ENCODE results near the gene TLL2. TPM values are rescaled to one million over a fixed set of nuclear protein-coding genes. Genes with fewer than 3 reads are reported as not detected.

TLL2 gene
- total and polyA plus RNA-seq, 2 donors (not counting 3 experiments of a cell fraction or from before 2014, with no cell fraction given): 0.03 to 0.20 TPM

- Histone ChIP-seq H3K4me1 (ENCODE audit: control insufficient read depth, extremely low read depth, insufficient read depth, low read length) (no peaks in the 10 kb centered on the region), H3K4me2 (ENCODE audit: insufficient read depth, low read length) (no peak overlapping the region), H4K20me1 (replicated peaks; ENCODE audit: control insufficient read depth, extremely low read depth, insufficient read depth, low read length) (no peaks in the 10 kb centered on the region), H3K9me3 (replicated peaks; ENCODE audit: control insufficient read depth, insufficient read depth, low read length) (no peaks in the 10 kb centered on the region), H3K36me3 (ENCODE audit: control insufficient read depth in 2 of 2, extremely low read depth in 1 of 2, insufficient read depth in 2 of 2, low read length in 2 of 2) (no peaks in the 10 kb centered on the region), H3K27me3 (ENCODE audit: control insufficient read depth in 2 of 2, insufficient read depth in 2 of 2, low read length in 2 of 2) (no peaks in the 10 kb centered on the region), H3K4me3 (replicated peaks in 1 of 3; ENCODE audit: insufficient read depth in 1 of 3, low read depth in 1 of 3, low read length in 3 of 3) (no peak overlapping the region), H2AFZ (ENCODE audit: low read depth, low read length) (no peak overlapping the region), H3K9me1 (replicated peaks; ENCODE audit: control insufficient read depth, extremely low read depth, insufficient read depth, low read length) (no peaks in the 10 kb centered on the region), H3K27ac (ENCODE audit: insufficient read depth, low read depth, low read length) (no peak overlapping the region), H3K79me2 (ENCODE audit: control insufficient read depth, insufficient read depth, low read length) (no peaks in the 10 kb centered on the region), H3K9ac (replicated peaks; ENCODE audit: extremely low read depth, insufficient read depth, low read length) (no peak overlapping the region)
- intact Hi-C loops (cut with micrococcal nuclease) (no loop called here), dilution Hi-C loops (cut with MboI; ENCODE audit: extremely low pct_ligation_motif_present, low sequenced_read_pairs) (no loop called here)
- TF ChIP-seq POLR2AphosphoS5 (IDR thresholded peaks at IDR 0.05; ENCODE audit: insufficient read depth, low read depth, low read length) (no peak), MYC (IDR thresholded peaks at IDR 0.05; ENCODE audit: low read depth, low read length) (no peak), FOS (IDR thresholded peaks at IDR 0.05; ENCODE audit: borderline replicate concordance, insufficient read depth, low read length) (no peak), CTCF (IDR thresholded peaks at IDR 0.05; ENCODE audit: extremely low read depth in 1 of 2, insufficient read depth in 1 of 2, low read depth in 1 of 2, low read length in 2 of 2) (no peak), MAX (IDR thresholded peaks at IDR 0.05; ENCODE audit: insufficient read depth, insufficient read length) (no peak), EZH2 (IDR thresholded peaks at IDR 0.05; ENCODE audit: borderline replicate concordance, low read depth, low read length, severe bottlenecking) (no peak), JUN (IDR thresholded peaks at IDR 0.05; ENCODE audit: borderline replicate concordance, insufficient read depth, insufficient read length, low read depth) (no peak), GATA2 (IDR thresholded peaks at IDR 0.05; ENCODE audit: insufficient read depth, insufficient read length, low read depth, low read length) (no peak)
- ChIA-PET POLR2A (no interaction called here), CTCF (no interaction called here)
- BruUV-seq (replicated peaks): no TSS peak
- no peak for DNase-seq (ENCODE audit: low read depth, low spot score)
- no peak for FAIRE-seq
These were observed 30.7 kb downstream of the TLL2 start for GRCh38 chr10:96482815-96483588.
